GM19099 (cell line): ENCODE results near the gene GLUD1.
A peak's percentile ranks its signal among the peaks of the same experiment; 100 is the strongest.

Experiments used
- POLR2A ChIP-seq: IDR thresholded peaks from 3 replicates; pipeline ENCODE4 v1.6.1; 2011; ENCODE audit warnings: low read depth; ENCODE audit not compliant: insufficient read length; ENCODE audit errors: extremely low read depth

Gene GLUD1

GRCh38 chr10:87094373-87095235, at the start of gene GLUD1, which contains the start of gene SHLD2:
Gene GLUD1, minus strand, starts transcription at chr10:87094843. Its CDS starts 74 bp downstream, at chr10:87094769.
Gene SHLD2, plus strand, starts transcription at chr10:87095206. Its CDS starts 56,149 bp downstream, at chr10:87151355.
- TF ChIP-seq POLR2A, result peak; percentile 85

- no peak for TF ChIP-seq POLR2A
Observed at GRCh38 chr10:87105446-87106124, 10.9 kb upstream of the GLUD1 start.

- TF ChIP-seq POLR2A, result no peak
Observed at GRCh38 chr10:87101996-87102395, 7.4 kb upstream of the GLUD1 start.

- TF ChIP-seq POLR2A, result peak; percentile 75
Observed at GRCh38 chr10:87095236-87095945, 748 bp upstream of the GLUD1 start.

- TF ChIP-seq POLR2A, result peak; percentile 44
Observed at GRCh38 chr10:87093632-87094372, 841 bp downstream of the GLUD1 start.

GRCh38 chr10:87092861-87093631, 1.6 kb downstream of the GLUD1 start:
- TF ChIP-seq POLR2A, result peak; percentile 51

- no peak for TF ChIP-seq POLR2A
Observed at GRCh38 chr10:87092376-87092860, 2.2 kb downstream of the GLUD1 start.

GRCh38 chr10:87090779-87091178, 3.9 kb downstream of the GLUD1 start:
- TF ChIP-seq POLR2A, result no peak

GRCh38 chr10:87089746-87090145, 4.9 kb downstream of the GLUD1 start:
- TF ChIP-seq POLR2A, result no peak

- TF ChIP-seq POLR2A, result no peak
Observed at GRCh38 chr10:87085537-87085936, 9.1 kb downstream of the GLUD1 start.

GRCh38 chr10:87079106-87079836, 15.4 kb downstream of the GLUD1 start:
- no peak for TF ChIP-seq POLR2A

GRCh38 chr10:87072449-87072848, 22.2 kb downstream of the GLUD1 start:
- no peak for TF ChIP-seq POLR2A

- TF ChIP-seq POLR2A, result no peak
Observed at GRCh38 chr10:87068281-87068680, 26.4 kb downstream of the GLUD1 start.

- TF ChIP-seq POLR2A, result no peak
Observed at GRCh38 chr10:87066865-87067264, 27.8 kb downstream of the GLUD1 start.

GRCh38 chr10:87066178-87066577, 28.5 kb downstream of the GLUD1 start:
- no peak for TF ChIP-seq POLR2A
